GM10266 (cell line): Measurements from ENCODE around the gene LAMB4.

Source experiments
- DNase-seq: peaks from one replicate; pipeline ENCODE4 v3.0.0; 2012; ENCODE audit errors: extremely low spot score
- CTCF ChIP-seq: IDR thresholded peaks from 2 replicates; pipeline ENCODE4 v1.5.1; 2012; ENCODE audit warnings: mild to moderate bottlenecking, low read depth; ENCODE audit not compliant: control insufficient read depth, insufficient read depth; ENCODE audit errors: missing control alignments

LAMB4 gene

GRCh38 chr7:108073305-108074070, 56.7 kb downstream of the LAMB4 start:
- no peak for DNase-seq
- TF ChIP-seq CTCF = no peak

- no peak for TF ChIP-seq CTCF
- DNase-seq = no peak
These were observed 57.4 kb downstream of the LAMB4 start for GRCh38 chr7:108072739-108073138.

GRCh38 chr7:108072116-108072515, 58.0 kb downstream of the LAMB4 start:
- DNase-seq = no peak
- no peak for TF ChIP-seq CTCF

- DNase-seq = no peak
- TF ChIP-seq CTCF = no peak
These were observed 58.6 kb downstream of the LAMB4 start for GRCh38 chr7:108071551-108071950.

- DNase-seq = no peak
- no peak for TF ChIP-seq CTCF
These were observed 60.5 kb downstream of the LAMB4 start for GRCh38 chr7:108069646-108070045.

GRCh38 chr7:108067844-108068243, 62.3 kb downstream of the LAMB4 start:
- TF ChIP-seq CTCF = no peak
- no peak for DNase-seq

- no peak for TF ChIP-seq CTCF
- no peak for DNase-seq
These were observed 63.7 kb downstream of the LAMB4 start for GRCh38 chr7:108066486-108066885.
